Glutamatergic neuron (in vitro differentiated cells): ENCODE data around the gene SIGLEC1. TPM values are rescaled to one million over a fixed set of nuclear protein-coding genes. Genes with fewer than 3 reads are reported as not detected.

Source experiments
- DNase-seq: peaks from one replicate; pipeline ENCODE4 v3.0.0; 2022
- H3K27ac Mint-ChIP-seq: one replicate; pipeline ENCODE4 v1.8.0; 2020; ENCODE audit warnings: mild to moderate bottlenecking, mixed read lengths, inconsistent platforms; ENCODE audit not compliant: unreplicated experiment
- H3K27me3 Mint-ChIP-seq: one replicate; pipeline ENCODE4 v1.8.0; 2020; ENCODE audit warnings: mild to moderate bottlenecking, moderate library complexity, mixed read lengths, inconsistent platforms; ENCODE audit not compliant: unreplicated experiment
- H3K36me3 Mint-ChIP-seq: one replicate; pipeline ENCODE4 v1.8.0; 2020; ENCODE audit warnings: mild to moderate bottlenecking, mixed read lengths, inconsistent platforms; ENCODE audit not compliant: unreplicated experiment
- H3K4me1 Mint-ChIP-seq: one replicate; pipeline ENCODE4 v1.8.0; 2020; ENCODE audit warnings: mild to moderate bottlenecking, low read depth, mixed read lengths, inconsistent platforms; ENCODE audit not compliant: unreplicated experiment
- H3K4me3 Mint-ChIP-seq: one replicate; pipeline ENCODE4 v1.8.0; 2020; ENCODE audit warnings: mild to moderate bottlenecking, mixed read lengths, inconsistent platforms; ENCODE audit not compliant: unreplicated experiment
- H3K9me3 Mint-ChIP-seq: one replicate; pipeline ENCODE4 v1.8.0; 2020; ENCODE audit warnings: mild to moderate bottlenecking, moderate library complexity, mixed read lengths, inconsistent platforms; ENCODE audit not compliant: unreplicated experiment
- CTCF ChIP-seq: fragments of 200-600 bp; sonication (generic); IDR thresholded peaks from one replicate; pipeline ENCODE4 v1.5.0; 2021; ENCODE audit not compliant: partially characterized antibody, unreplicated experiment
- total RNA-seq: library from RNA; stranded (reverse); fragmentation: NEBNext Ultra II Directional; extraction: Animal tissue kit (Norgen Biotek cat#: 25700); gene quantifications from one replicate; pipeline ENCODE4 v1.2.1, GENCODE V29; 2021; ENCODE audit not compliant: unreplicated experiment

SIGLEC1 gene
- total RNA-seq, 1 donor from 2014 or later, result not detected

DNA sequence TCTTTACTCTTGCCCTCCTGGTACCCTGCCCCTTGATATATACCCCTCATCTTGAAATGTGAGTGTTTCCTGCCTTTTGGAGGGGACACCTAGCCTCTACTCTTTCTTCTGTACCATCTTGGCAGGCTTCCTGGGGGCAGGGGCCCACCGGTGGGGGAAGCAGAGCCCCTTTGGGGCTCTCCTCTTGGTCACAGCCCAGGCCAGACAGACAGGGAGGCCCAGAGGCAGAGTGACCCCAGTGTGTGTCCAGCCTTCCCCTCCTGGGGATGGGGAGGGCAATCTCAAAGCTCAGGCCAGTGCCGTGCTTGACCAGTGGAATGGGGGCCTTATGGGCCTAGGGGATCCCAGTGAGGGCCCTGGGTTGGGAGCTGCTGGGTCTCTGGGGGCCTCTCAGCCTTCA lies 34.2 kb downstream of the SIGLEC1 start:
- TF ChIP-seq CTCF, result no peak
- Mint-ChIP-seq H3K27me3 (peaks cover 29% of the 10 kb centered on the region), H3K27ac (no peak overlapping the region)

GRCh38 chr20:3677733-3678132 lies 34.7 kb downstream of the SIGLEC1 start:
- Mint-ChIP-seq H3K4me1 (peaks cover 6% of the 10 kb centered on the region), H3K27me3 (peaks cover 30% of the 10 kb centered on the region), H3K9me3 (peaks cover 6% of the 10 kb centered on the region), H3K4me3 (no peak overlapping the region), H3K36me3 (no peaks in the 10 kb centered on the region), H3K27ac (no peak overlapping the region)
- no peak for DNase-seq
- no peak for TF ChIP-seq CTCF

More for the DNA sequence above, 34.2 kb downstream of the SIGLEC1 start:
- H3K4me1 Mint-ChIP-seq, result peaks cover 6% of the 10 kb centered on the region
- DNase-seq, result no peak
- H3K9me3 Mint-ChIP-seq, result peaks cover 4% of the 10 kb centered on the region
- no peak overlapping the region for H3K4me3 Mint-ChIP-seq
- H3K36me3 Mint-ChIP-seq, result no peaks in the 10 kb centered on the region

DNA sequence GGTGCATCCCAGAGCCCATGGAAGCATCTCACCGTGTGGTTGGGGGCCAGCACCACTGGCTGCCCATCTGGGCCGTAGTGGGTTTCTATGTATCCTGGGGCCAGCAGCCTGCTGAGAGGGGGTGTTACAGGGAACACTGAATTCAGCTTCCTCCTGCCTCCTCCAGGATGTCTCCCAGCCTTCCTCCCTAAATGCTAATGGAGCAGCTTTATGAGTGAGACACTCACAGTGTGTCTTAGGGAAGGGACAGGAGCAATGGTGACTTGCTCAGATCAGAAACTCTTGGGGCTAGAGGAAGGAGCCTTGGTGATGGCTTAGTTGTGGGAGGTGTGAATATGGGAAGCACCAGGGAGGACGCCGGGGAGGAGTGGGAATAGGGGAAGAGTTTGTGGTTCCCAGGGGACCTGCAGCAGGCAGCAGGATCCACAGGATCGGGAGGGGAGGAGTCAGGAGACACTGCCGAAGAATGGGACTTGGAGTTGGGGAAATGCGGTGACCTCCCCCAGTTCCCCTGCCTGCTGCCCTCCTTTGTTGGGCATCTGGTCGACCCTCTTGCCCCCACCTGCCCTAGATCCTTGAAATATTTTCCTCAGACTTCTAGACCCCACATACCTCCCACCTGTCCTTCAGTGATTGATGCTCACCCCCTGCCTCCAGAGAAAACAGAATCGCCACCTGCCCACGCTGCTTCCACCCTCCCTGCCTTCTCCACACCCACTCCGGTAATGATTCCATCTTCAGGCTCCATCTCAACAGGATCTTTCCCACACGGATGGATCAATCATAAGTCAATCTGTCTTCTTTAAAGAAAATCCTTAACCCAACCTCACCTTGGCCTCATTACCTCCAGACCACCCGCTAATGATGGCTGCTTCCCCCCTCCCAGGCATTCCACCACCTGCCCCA lies 37.2 kb downstream of the SIGLEC1 start:
- no peaks in the 10 kb centered on the region for H3K36me3 Mint-ChIP-seq
- peaks cover 4% of the 10 kb centered on the region for H3K9me3 Mint-ChIP-seq
- H3K27ac Mint-ChIP-seq, result no peak overlapping the region
- H3K4me1 Mint-ChIP-seq, result peaks cover 6% of the 10 kb centered on the region
- TF ChIP-seq CTCF, result no peak
- DNase-seq, result no peak
- H3K27me3 Mint-ChIP-seq, result peaks cover 26% of the 10 kb centered on the region
- H3K4me3 Mint-ChIP-seq, result peak overlapping the region; percentile 13

DNA sequence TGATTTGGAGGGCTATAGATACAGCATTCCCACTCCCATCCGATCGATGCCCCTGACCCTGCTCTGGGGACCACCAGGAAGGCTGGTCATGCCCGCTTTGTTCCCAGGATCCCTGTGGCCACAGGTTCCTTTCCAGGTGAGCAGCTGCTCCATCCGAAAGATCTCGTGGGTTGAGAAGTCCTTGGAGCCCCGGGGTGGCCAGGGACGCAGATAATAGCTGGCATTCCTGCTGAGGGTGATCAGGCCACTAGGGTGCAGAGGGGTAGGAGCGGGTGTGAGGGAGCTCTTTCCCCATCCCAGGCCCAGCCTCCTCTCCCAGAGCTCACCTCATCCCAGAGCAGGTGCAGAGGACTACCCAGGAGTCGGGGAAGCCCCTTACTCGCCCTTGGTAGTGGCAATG lies 38.0 kb downstream of the SIGLEC1 start:
- Mint-ChIP-seq H3K4me1 (peaks cover 4% of the 10 kb centered on the region), H3K9me3 (peaks cover 2% of the 10 kb centered on the region)
- no peak for TF ChIP-seq CTCF

More for the DNA sequence above, 38.0 kb downstream of the SIGLEC1 start:
- no peak for DNase-seq
- Mint-ChIP-seq H3K27me3 (peaks cover 27% of the 10 kb centered on the region), H3K27ac (no peak overlapping the region), H3K36me3 (no peaks in the 10 kb centered on the region), H3K4me3 (no peak overlapping the region)
